ENCODE data around the gene ANKRD36. TPM values are rescaled to one million over a fixed set of nuclear protein-coding genes. Genes with fewer than 3 reads are reported as not detected.
"Not testable (repeated sequence)": the region's sequence is repeated elsewhere in the genome, so short reads cannot be mapped to it uniquely, and the experiment has no call there.

Gene ANKRD36
- total and polyA plus RNA-seq, 2 of the 4 experiments (the other 2 are of a cell fraction): 2.6 to 20.1 TPM

GRCh38 chr2:97098786-97099372 is 14.1 kb upstream of the ANKRD36 start:
- H3K27ac ChIP-seq (ENCODE audit: insufficient read depth, low read length); ATAC-seq (ENCODE audit: low read depth); H3K23ac ChIP-seq (ENCODE audit: low read depth, low read length); H3K14ac ChIP-seq (replicated peaks; ENCODE audit: low read depth, low read length); dilution Hi-C loops (cut with HindIII; ENCODE audit: low sequenced_read_pairs, unreplicated experiment); H3K4ac ChIP-seq (ENCODE audit: low read depth, low read length); H3K9me1 ChIP-seq (ENCODE audit: insufficient read depth, low read length); H3K9ac ChIP-seq (ENCODE audit: low read depth, low read length); H2AK9ac ChIP-seq (replicated peaks; ENCODE audit: low read depth, low read length, poor library complexity); H3K4me2 ChIP-seq (ENCODE audit: low read depth, low read length); H3K27me3 ChIP-seq (ENCODE audit: control insufficient read depth, insufficient read depth, low read length); H2BK20ac ChIP-seq (ENCODE audit: low read depth, low read length); H2AFZ ChIP-seq (replicated peaks; ENCODE audit: low read length, poor library complexity); H4K8ac ChIP-seq (ENCODE audit: low read depth in 2 of 2, low read length in 2 of 2); intact Hi-C loops (cut with micrococcal nuclease); H3K4me1 ChIP-seq (ENCODE audit: control insufficient read depth, insufficient read depth, low read length); CTCF ChIA-PET; H4K5ac ChIP-seq (ENCODE audit: low read depth, low read length); H2BK120ac ChIP-seq (ENCODE audit: low read depth, low read length); POLR2A ChIA-PET (ENCODE audit: unreplicated experiment); H3K9me3 ChIP-seq (ENCODE audit: control insufficient read depth, insufficient read depth, low read length); H4K20me1 ChIP-seq (ENCODE audit: insufficient read depth, low read length); H3K18ac ChIP-seq (ENCODE audit: low read depth, low read length); H2BK5ac ChIP-seq (ENCODE audit: low read depth, low read length, poor library complexity, severe bottlenecking); H2AK5ac ChIP-seq (ENCODE audit: low read depth, low read length); DNase-seq; H3K4me3 ChIP-seq (ENCODE audit: insufficient read depth, low read depth, low read length); H3K36me3 ChIP-seq (ENCODE audit: control insufficient read depth, insufficient read depth, low read length); H3K79me1 ChIP-seq (ENCODE audit: low read depth in 1 of 2, low read length in 2 of 2); H4K91ac ChIP-seq (ENCODE audit: insufficient read depth, low read depth, low read length); in situ Hi-C loops (cut with MboI; ENCODE audit: low sequenced_read_pairs); BruUV-seq (replicated peaks); H3K56ac ChIP-seq (ENCODE audit: extremely low read depth, insufficient read depth, low read length); H2BK15ac ChIP-seq (ENCODE audit: low read depth, low read length): not testable (repeated sequence)
- WGBS, 2 experiments (ENCODE audit: extremely low coverage in 2 of 2, insufficient read length in 1 of 2): no CpG with 5 or more reads among the region's 3 CpGs

GRCh38 chr2:97106878-97107277 is 6.1 kb upstream of the ANKRD36 start:
- H4K8ac ChIP-seq (ENCODE audit: low read depth in 2 of 2, low read length in 2 of 2); H2BK15ac ChIP-seq (ENCODE audit: low read depth, low read length); H3K27ac ChIP-seq (ENCODE audit: insufficient read depth, low read length); H3K27me3 ChIP-seq (ENCODE audit: control insufficient read depth, insufficient read depth, low read length); H2AK5ac ChIP-seq (ENCODE audit: low read depth, low read length); H3K4me2 ChIP-seq (ENCODE audit: low read depth, low read length); H3K4me1 ChIP-seq (ENCODE audit: control insufficient read depth, insufficient read depth, low read length); H3K14ac ChIP-seq (replicated peaks; ENCODE audit: low read depth, low read length); BruUV-seq (replicated peaks); H3K9me3 ChIP-seq (ENCODE audit: control insufficient read depth, insufficient read depth, low read length); CTCF ChIA-PET; H3K23ac ChIP-seq (ENCODE audit: low read depth, low read length); H3K4ac ChIP-seq (ENCODE audit: low read depth, low read length); POLR2A ChIA-PET (ENCODE audit: unreplicated experiment); H3K9ac ChIP-seq (ENCODE audit: low read depth, low read length); ATAC-seq (ENCODE audit: low read depth); H2AFZ ChIP-seq (replicated peaks; ENCODE audit: low read length, poor library complexity); H2BK120ac ChIP-seq (ENCODE audit: low read depth, low read length); H3K18ac ChIP-seq (ENCODE audit: low read depth, low read length); H3K56ac ChIP-seq (ENCODE audit: extremely low read depth, insufficient read depth, low read length); H3K79me1 ChIP-seq (ENCODE audit: low read depth in 1 of 2, low read length in 2 of 2); H3K4me3 ChIP-seq (ENCODE audit: insufficient read depth, low read depth, low read length); H2AK9ac ChIP-seq (replicated peaks; ENCODE audit: low read depth, low read length, poor library complexity); H2BK20ac ChIP-seq (ENCODE audit: low read depth, low read length); dilution Hi-C loops (cut with HindIII; ENCODE audit: low sequenced_read_pairs, unreplicated experiment); H2BK5ac ChIP-seq (ENCODE audit: low read depth, low read length, poor library complexity, severe bottlenecking); H4K20me1 ChIP-seq (ENCODE audit: insufficient read depth, low read length); intact Hi-C loops (cut with micrococcal nuclease); H4K91ac ChIP-seq (ENCODE audit: insufficient read depth, low read depth, low read length); H4K5ac ChIP-seq (ENCODE audit: low read depth, low read length); H3K9me1 ChIP-seq (ENCODE audit: insufficient read depth, low read length); H3K36me3 ChIP-seq (ENCODE audit: control insufficient read depth, insufficient read depth, low read length); DNase-seq: not testable (repeated sequence)
- in situ Hi-C loops (cut with MboI; ENCODE audit: low sequenced_read_pairs): loop anchor here (25.0 kb wide), 2 partner anchors 95 to 245 kb away; partner anchors contain the start of genes ANKRD39 and SEMA4C
- no CpG with 5 or more reads among the region's 2 CpGs for WGBS, 2 experiments (ENCODE audit: extremely low coverage in 2 of 2, insufficient read length in 1 of 2)

All from IMR-90 (cell line).